Activated CD8-positive, alpha-beta memory T cell treated with anti-CD3 and anti-CD28 coated beads for 4 hours (primary cell): ENCODE measurements around the gene TRPV3.
"Not testable (repeated sequence)": the region's sequence is repeated elsewhere in the genome, so short reads cannot be mapped to it uniquely, and the experiment has no call there.

Source experiments
- DNase-seq, 2 donors: peaks; one replicate each; pipeline ENCODE4 v3.0.0-alpha.2; 2020; ENCODE audit warnings: low read depth in 2 of 2

The TRPV3 gene

GRCh38 chr17:3472137-3472536, 85.5 kb downstream of the TRPV3 start:
- no peak for DNase-seq

- no peak for DNase-seq
These were observed 86.0 kb downstream of the TRPV3 start, which contains the start of gene SPATA22 for GRCh38 chr17:3471599-3471998. Gene SPATA22, minus strand, starts transcription at chr17:3471819. Its CDS starts 2,494 bp downstream, at chr17:3469325.

GRCh38 chr17:3469529-3469928, 88.1 kb downstream of the TRPV3 start:
- DNase-seq = no peak

GRCh38 chr17:3466355-3466754, 91.3 kb downstream of the TRPV3 start:
- not testable (repeated sequence) for DNase-seq
